Measurements from ENCODE around the gene METTL25.
A peak's percentile ranks its signal among the peaks of the same experiment; 100 is the strongest.

Gene METTL25

GRCh38 chr12:82358200-82359114, at the start of gene METTL25, which contains the start of gene CCDC59:
TSS of gene METTL25 (plus strand) at chr12:82358529. CDS start at chr12:82358566, 37 bp downstream.
TSS of gene CCDC59 (minus strand) at chr12:82358387. CDS start at chr12:82358376, 11 bp downstream.
- H3K4me1 ChIP-seq (ENCODE audit: control insufficient read depth, low read depth, low read length), result no peaks in the 10 kb centered on the region
- peak within 1 kb of the TSS; percentile 87 for H3K27ac ChIP-seq (ENCODE audit: low read length)
- H3K9ac ChIP-seq (ENCODE audit: low read length), result peak within 1 kb of the TSS; percentile 97
- no peaks in the 10 kb centered on the region for H3K27me3 ChIP-seq (ENCODE audit: control insufficient read depth, insufficient read depth, low read length)
- H3K9me3 ChIP-seq (ENCODE audit: control insufficient read depth, low read depth, low read length), result no peaks in the 10 kb centered on the region
- H3K4me3 ChIP-seq (ENCODE audit: low read length), result peak within 1 kb of the TSS; percentile 98
- peaks cover 26% of the 10 kb centered on the region for H3K36me3 ChIP-seq (ENCODE audit: control insufficient read depth, low read depth, low read length)

- Histone ChIP-seq H3K27me3 (ENCODE audit: control insufficient read depth, insufficient read depth, low read length) (no peaks in the 10 kb centered on the region), H3K27ac (ENCODE audit: low read length) (no peak overlapping the region), H3K9ac (ENCODE audit: low read length) (no peak overlapping the region), H3K36me3 (ENCODE audit: control insufficient read depth, low read depth, low read length) (no peaks in the 10 kb centered on the region), H3K4me1 (ENCODE audit: control insufficient read depth, low read depth, low read length) (no peaks in the 10 kb centered on the region), H3K9me3 (ENCODE audit: control insufficient read depth, low read depth, low read length) (no peaks in the 10 kb centered on the region), H3K4me3 (ENCODE audit: low read length) (peak overlapping the region; percentile 29)
Measured at GRCh38 chr12:82314406-82314892, 43.9 kb upstream of the METTL25 start.

- H3K27me3 ChIP-seq (ENCODE audit: control insufficient read depth, insufficient read depth, low read length), result no peaks in the 10 kb centered on the region
- H3K9me3 ChIP-seq (ENCODE audit: control insufficient read depth, low read depth, low read length), result no peaks in the 10 kb centered on the region
- no peak overlapping the region for H3K27ac ChIP-seq (ENCODE audit: low read length)
- no peak overlapping the region for H3K9ac ChIP-seq (ENCODE audit: low read length)
- no peaks in the 10 kb centered on the region for H3K4me1 ChIP-seq (ENCODE audit: control insufficient read depth, low read depth, low read length)
- H3K36me3 ChIP-seq (ENCODE audit: control insufficient read depth, low read depth, low read length), result no peaks in the 10 kb centered on the region
- H3K4me3 ChIP-seq (ENCODE audit: low read length), result no peak overlapping the region
Measured at GRCh38 chr12:82319276-82319675, 39.1 kb upstream of the METTL25 start.

GRCh38 chr12:82325540-82326336, 32.6 kb upstream of the METTL25 start:
- Histone ChIP-seq H3K4me1 (ENCODE audit: control insufficient read depth, low read depth, low read length) (peaks cover 14% of the 10 kb centered on the region), H3K27me3 (ENCODE audit: control insufficient read depth, insufficient read depth, low read length) (no peaks in the 10 kb centered on the region), H3K9ac (ENCODE audit: low read length) (no peak overlapping the region), H3K27ac (ENCODE audit: low read length) (no peak overlapping the region), H3K9me3 (ENCODE audit: control insufficient read depth, low read depth, low read length) (no peaks in the 10 kb centered on the region), H3K4me3 (ENCODE audit: low read length) (no peak overlapping the region), H3K36me3 (ENCODE audit: control insufficient read depth, low read depth, low read length) (no peaks in the 10 kb centered on the region)

GRCh38 chr12:82326905-82327503, 31.3 kb upstream of the METTL25 start:
- Histone ChIP-seq H3K27me3 (ENCODE audit: control insufficient read depth, insufficient read depth, low read length) (no peaks in the 10 kb centered on the region), H3K4me1 (ENCODE audit: control insufficient read depth, low read depth, low read length) (peaks cover 14% of the 10 kb centered on the region), H3K9me3 (ENCODE audit: control insufficient read depth, low read depth, low read length) (no peaks in the 10 kb centered on the region), H3K4me3 (ENCODE audit: low read length) (no peak overlapping the region), H3K27ac (ENCODE audit: low read length) (no peak overlapping the region), H3K36me3 (ENCODE audit: control insufficient read depth, low read depth, low read length) (no peaks in the 10 kb centered on the region), H3K9ac (ENCODE audit: low read length) (no peak overlapping the region)

GRCh38 chr12:82327861-82328260, 30.5 kb upstream of the METTL25 start:
- no peaks in the 10 kb centered on the region for H3K36me3 ChIP-seq (ENCODE audit: control insufficient read depth, low read depth, low read length)
- peaks cover 14% of the 10 kb centered on the region for H3K4me1 ChIP-seq (ENCODE audit: control insufficient read depth, low read depth, low read length)
- no peak overlapping the region for H3K9ac ChIP-seq (ENCODE audit: low read length)
- H3K4me3 ChIP-seq (ENCODE audit: low read length), result no peak overlapping the region
- no peak overlapping the region for H3K27ac ChIP-seq (ENCODE audit: low read length)
- H3K27me3 ChIP-seq (ENCODE audit: control insufficient read depth, insufficient read depth, low read length), result no peaks in the 10 kb centered on the region
- no peaks in the 10 kb centered on the region for H3K9me3 ChIP-seq (ENCODE audit: control insufficient read depth, low read depth, low read length)

GRCh38 chr12:82329508-82329907, 28.8 kb upstream of the METTL25 start:
- Histone ChIP-seq H3K9me3 (ENCODE audit: control insufficient read depth, low read depth, low read length) (no peaks in the 10 kb centered on the region), H3K27me3 (ENCODE audit: control insufficient read depth, insufficient read depth, low read length) (no peaks in the 10 kb centered on the region), H3K4me3 (ENCODE audit: low read length) (no peak overlapping the region), H3K36me3 (ENCODE audit: control insufficient read depth, low read depth, low read length) (no peaks in the 10 kb centered on the region), H3K27ac (ENCODE audit: low read length) (no peak overlapping the region), H3K4me1 (ENCODE audit: control insufficient read depth, low read depth, low read length) (peaks cover 14% of the 10 kb centered on the region), H3K9ac (ENCODE audit: low read length) (no peak overlapping the region)

GRCh38 chr12:82350161-82350560, 8.2 kb upstream of the METTL25 start:
- peaks cover 31% of the 10 kb centered on the region for H3K36me3 ChIP-seq (ENCODE audit: control insufficient read depth, low read depth, low read length)
- H3K27me3 ChIP-seq (ENCODE audit: control insufficient read depth, insufficient read depth, low read length), result no peaks in the 10 kb centered on the region
- no peaks in the 10 kb centered on the region for H3K9me3 ChIP-seq (ENCODE audit: control insufficient read depth, low read depth, low read length)
- H3K27ac ChIP-seq (ENCODE audit: low read length), result no peak overlapping the region
- no peak overlapping the region for H3K9ac ChIP-seq (ENCODE audit: low read length)
- H3K4me3 ChIP-seq (ENCODE audit: low read length), result no peak overlapping the region
- no peaks in the 10 kb centered on the region for H3K4me1 ChIP-seq (ENCODE audit: control insufficient read depth, low read depth, low read length)

GRCh38 chr12:82351390-82351789, 6.9 kb upstream of the METTL25 start:
- Histone ChIP-seq H3K9ac (ENCODE audit: low read length) (no peak overlapping the region), H3K27ac (ENCODE audit: low read length) (no peak overlapping the region), H3K4me1 (ENCODE audit: control insufficient read depth, low read depth, low read length) (no peaks in the 10 kb centered on the region), H3K9me3 (ENCODE audit: control insufficient read depth, low read depth, low read length) (no peaks in the 10 kb centered on the region), H3K36me3 (ENCODE audit: control insufficient read depth, low read depth, low read length) (peaks cover 43% of the 10 kb centered on the region), H3K27me3 (ENCODE audit: control insufficient read depth, insufficient read depth, low read length) (no peaks in the 10 kb centered on the region), H3K4me3 (ENCODE audit: low read length) (no peak overlapping the region)

GRCh38 chr12:82357340-82357739, 989 bp upstream of the METTL25 start:
- H3K4me3 ChIP-seq (ENCODE audit: low read length), result peak overlapping the region; percentile 98
- H3K9ac ChIP-seq (ENCODE audit: low read length), result peak overlapping the region; percentile 97
- H3K27ac ChIP-seq (ENCODE audit: low read length), result peak overlapping the region; percentile 87
- H3K27me3 ChIP-seq (ENCODE audit: control insufficient read depth, insufficient read depth, low read length), result no peaks in the 10 kb centered on the region
- peaks cover 38% of the 10 kb centered on the region for H3K36me3 ChIP-seq (ENCODE audit: control insufficient read depth, low read depth, low read length)
- H3K9me3 ChIP-seq (ENCODE audit: control insufficient read depth, low read depth, low read length), result no peaks in the 10 kb centered on the region
- no peaks in the 10 kb centered on the region for H3K4me1 ChIP-seq (ENCODE audit: control insufficient read depth, low read depth, low read length)

GRCh38 chr12:82357845-82358199, 507 bp upstream of the METTL25 start:
- peak overlapping the region; percentile 97 for H3K9ac ChIP-seq (ENCODE audit: low read length)
- H3K27me3 ChIP-seq (ENCODE audit: control insufficient read depth, insufficient read depth, low read length), result no peaks in the 10 kb centered on the region
- peak overlapping the region; percentile 98 for H3K4me3 ChIP-seq (ENCODE audit: low read length)
- H3K9me3 ChIP-seq (ENCODE audit: control insufficient read depth, low read depth, low read length), result no peaks in the 10 kb centered on the region
- peak overlapping the region; percentile 87 for H3K27ac ChIP-seq (ENCODE audit: low read length)
- H3K36me3 ChIP-seq (ENCODE audit: control insufficient read depth, low read depth, low read length), result peaks cover 33% of the 10 kb centered on the region
- no peaks in the 10 kb centered on the region for H3K4me1 ChIP-seq (ENCODE audit: control insufficient read depth, low read depth, low read length)

All from iPS-18a (cell line).